OCI-LY7 (cell line): ENCODE measurements around the gene KRTAP10-8.

Source experiments
- EZH2phosphoT487 ChIP-seq: fragments of 200-600 bp; sonication (generic); IDR thresholded peaks from 2 replicates; pipeline ENCODE4 v1.6.1; 2018; ENCODE audit warnings: low read depth, borderline replicate concordance, mild to moderate bottlenecking, mixed run types, antibody characterized with exemption, low read length, moderate library complexity, mixed read lengths
- TF ChIP-seq, protein P1 (sequence below): fragments of 200-600 bp; sonication (generic); conservative IDR thresholded peaks from 2 replicates; pipeline ENCODE4 v1.5.1; 2014; ENCODE audit warnings: mild to moderate bottlenecking, antibody characterized with exemption, low read length, moderate library complexity, mixed read lengths

DNA sequence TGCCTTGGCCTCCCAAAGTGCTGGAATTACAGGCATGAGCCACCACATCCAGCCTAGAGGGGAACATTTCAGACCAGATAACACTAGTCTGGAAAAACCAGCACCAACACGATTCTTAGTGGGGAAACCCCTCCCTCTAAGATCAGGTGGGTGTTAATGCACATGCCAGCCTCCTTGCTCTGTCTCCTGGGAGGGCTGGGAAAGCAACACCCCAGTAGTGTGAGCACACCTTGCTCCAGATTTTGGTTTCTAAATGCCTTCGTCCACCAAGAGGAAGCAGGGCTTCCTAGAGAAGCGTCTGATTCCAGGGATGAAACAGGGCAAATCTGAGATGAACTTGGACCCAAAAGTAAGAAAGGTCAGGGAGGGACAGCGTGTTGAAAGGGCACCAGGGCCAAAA lies 40.6 kb upstream of the KRTAP10-8 start:
- TF ChIP-seq, protein P1, sequence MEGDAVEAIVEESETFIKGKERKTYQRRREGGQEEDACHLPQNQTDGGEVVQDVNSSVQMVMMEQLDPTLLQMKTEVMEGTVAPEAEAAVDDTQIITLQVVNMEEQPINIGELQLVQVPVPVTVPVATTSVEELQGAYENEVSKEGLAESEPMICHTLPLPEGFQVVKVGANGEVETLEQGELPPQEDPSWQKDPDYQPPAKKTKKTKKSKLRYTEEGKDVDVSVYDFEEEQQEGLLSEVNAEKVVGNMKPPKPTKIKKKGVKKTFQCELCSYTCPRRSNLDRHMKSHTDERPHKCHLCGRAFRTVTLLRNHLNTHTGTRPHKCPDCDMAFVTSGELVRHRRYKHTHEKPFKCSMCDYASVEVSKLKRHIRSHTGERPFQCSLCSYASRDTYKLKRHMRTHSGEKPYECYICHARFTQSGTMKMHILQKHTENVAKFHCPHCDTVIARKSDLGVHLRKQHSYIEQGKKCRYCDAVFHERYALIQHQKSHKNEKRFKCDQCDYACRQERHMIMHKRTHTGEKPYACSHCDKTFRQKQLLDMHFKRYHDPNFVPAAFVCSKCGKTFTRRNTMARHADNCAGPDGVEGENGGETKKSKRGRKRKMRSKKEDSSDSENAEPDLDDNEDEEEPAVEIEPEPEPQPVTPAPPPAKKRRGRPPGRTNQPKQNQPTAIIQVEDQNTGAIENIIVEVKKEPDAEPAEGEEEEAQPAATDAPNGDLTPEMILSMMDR = no peak
- TF ChIP-seq EZH2phosphoT487 = no peak
